ENCODE data around the gene ELAPOR1.

The ELAPOR1 gene

DNA sequence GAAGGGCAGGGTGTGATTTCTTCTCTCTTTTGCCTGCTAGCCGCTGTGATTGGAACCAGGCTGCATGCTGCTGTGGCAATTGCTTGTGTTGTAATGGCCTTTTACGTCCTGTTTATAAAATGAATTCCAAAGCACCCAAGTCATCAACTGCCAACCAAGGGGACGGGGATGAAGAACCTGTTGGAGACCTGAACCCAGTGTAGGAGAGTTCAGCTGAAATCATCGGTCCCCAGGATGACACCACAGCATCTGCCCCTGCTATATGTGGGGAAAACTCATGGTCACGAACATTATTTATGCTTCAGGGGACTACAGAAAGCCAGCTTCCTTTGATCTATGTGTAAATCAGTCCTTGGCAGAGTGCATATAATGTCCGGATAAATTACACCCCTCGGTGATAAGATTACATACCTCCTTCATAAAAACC lies 19.5 kb upstream of the ELAPOR1 start:
- Histone ChIP-seq H3K27ac (ENCODE audit: low read length) (no peak overlapping the region), H3K4me1 (ENCODE audit: low read length) (0 out of 2 replicates have a peak, but pooled peaks cover 6% of the 10 kb centered on the region), H2AFZ (ENCODE audit: low read length) (no peak overlapping the region), H3F3A (ENCODE audit: insufficient read depth, low read length) (peaks cover 10% of the 10 kb centered on the region), H3K9me3 (replicated peaks; ENCODE audit: insufficient read depth, low read length) (no peaks in the 10 kb centered on the region), H3K27me3 (replicated peaks; ENCODE audit: insufficient read depth, low read length) (no peaks in the 10 kb centered on the region), H3K36me3 (replicated peaks; ENCODE audit: insufficient read depth, low read length) (no peaks in the 10 kb centered on the region), H3K9ac (ENCODE audit: low read length) (no peak overlapping the region), H4K20me1 (ENCODE audit: insufficient read depth, low read length) (no peaks in the 10 kb centered on the region), H3K4me3 (ENCODE audit: low read length) (no peak overlapping the region), H3K79me2 (ENCODE audit: low read length) (peaks cover 22% of the 10 kb centered on the region), H3K9me2 (replicated peaks; ENCODE audit: insufficient read depth, low read length) (no peaks in the 10 kb centered on the region), H3K4me2 (ENCODE audit: low read depth, low read length) (no peak overlapping the region)
- TF ChIP-seq EZH2 (optimal IDR thresholded peaks at IDR 0.05; ENCODE audit: low read depth, low read length) (no peak), EZH2phosphoT487 (IDR thresholded peaks at IDR 0.05; ENCODE audit: low read length) (no peak), CTCF (IDR thresholded peaks at IDR 0.05; ENCODE audit: low read length) (no peak)
- DNase-seq: no peak

DNA sequence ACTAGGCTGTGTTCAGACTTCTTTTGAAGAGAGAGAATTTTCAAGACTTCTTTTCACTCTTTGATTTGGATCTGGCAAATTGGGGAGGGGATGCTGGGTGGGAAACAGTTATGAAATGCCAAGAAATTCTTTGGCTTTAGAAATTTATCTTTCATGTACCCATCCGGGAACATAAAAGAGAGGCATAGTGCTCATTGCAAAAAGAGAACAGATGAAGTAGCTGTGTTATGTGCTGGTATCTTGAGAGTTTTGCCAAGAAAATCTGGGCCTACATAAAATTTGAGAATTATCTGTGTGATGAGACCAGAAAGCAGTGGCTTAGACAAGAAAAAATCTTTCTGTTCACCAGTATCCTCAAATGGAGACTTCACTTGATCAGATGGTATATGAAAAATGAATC lies 19.0 kb upstream of the ELAPOR1 start:
- Histone ChIP-seq H3K4me3 (ENCODE audit: low read length) (no peak overlapping the region), H3K4me2 (ENCODE audit: low read depth, low read length) (no peak overlapping the region), H3K27ac (ENCODE audit: low read length) (no peak overlapping the region), H4K20me1 (ENCODE audit: insufficient read depth, low read length) (no peaks in the 10 kb centered on the region), H3K36me3 (replicated peaks; ENCODE audit: insufficient read depth, low read length) (no peaks in the 10 kb centered on the region), H3K4me1 (ENCODE audit: low read length) (0 out of 2 replicates have a peak, but pooled peaks cover 6% of the 10 kb centered on the region), H3K79me2 (ENCODE audit: low read length) (peaks cover 22% of the 10 kb centered on the region), H3K27me3 (replicated peaks; ENCODE audit: insufficient read depth, low read length) (no peaks in the 10 kb centered on the region), H3K9me2 (replicated peaks; ENCODE audit: insufficient read depth, low read length) (no peaks in the 10 kb centered on the region), H3K9ac (ENCODE audit: low read length) (no peak overlapping the region), H3F3A (ENCODE audit: insufficient read depth, low read length) (peaks cover 6% of the 10 kb centered on the region; the same call in 1 of the 2 replicates), H2AFZ (ENCODE audit: low read length) (no peak overlapping the region), H3K9me3 (replicated peaks; ENCODE audit: insufficient read depth, low read length) (no peaks in the 10 kb centered on the region)
- TF ChIP-seq CTCF (IDR thresholded peaks at IDR 0.05; ENCODE audit: low read length) (no peak), EZH2phosphoT487 (IDR thresholded peaks at IDR 0.05; ENCODE audit: low read length) (no peak), EZH2 (optimal IDR thresholded peaks at IDR 0.05; ENCODE audit: low read depth, low read length) (no peak)
- DNase-seq: no peak

DNA sequence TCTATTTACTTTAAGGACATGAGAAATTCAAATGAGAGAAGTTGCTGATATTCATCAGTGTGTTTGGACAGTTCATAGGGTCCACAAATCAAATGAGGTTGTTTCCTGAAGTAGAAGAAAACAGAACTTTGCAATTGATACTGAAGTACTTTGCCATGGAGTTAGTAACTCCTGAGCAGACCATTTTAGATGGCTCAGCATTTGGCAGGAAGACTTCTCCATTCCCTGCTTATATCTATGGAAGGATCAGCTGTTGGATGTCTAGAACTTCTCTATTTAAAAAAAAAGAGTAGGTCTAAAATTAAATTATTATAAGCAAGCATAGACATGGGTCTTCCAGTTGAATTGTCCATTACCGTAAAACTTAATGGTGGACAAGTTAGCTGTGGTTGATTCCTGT lies 18.3 kb upstream of the ELAPOR1 start:
- Histone ChIP-seq H3F3A (ENCODE audit: insufficient read depth, low read length) (no peaks in the 10 kb centered on the region), H4K20me1 (ENCODE audit: insufficient read depth, low read length) (no peaks in the 10 kb centered on the region), H3K79me2 (ENCODE audit: low read length) (peaks cover 28% of the 10 kb centered on the region), H3K9me3 (replicated peaks; ENCODE audit: insufficient read depth, low read length) (no peaks in the 10 kb centered on the region), H3K9ac (ENCODE audit: low read length) (no peak overlapping the region), H3K27me3 (replicated peaks; ENCODE audit: insufficient read depth, low read length) (no peaks in the 10 kb centered on the region), H3K4me2 (ENCODE audit: low read depth, low read length) (no peak overlapping the region), H3K36me3 (replicated peaks; ENCODE audit: insufficient read depth, low read length) (no peaks in the 10 kb centered on the region), H2AFZ (ENCODE audit: low read length) (no peak overlapping the region), H3K27ac (ENCODE audit: low read length) (no peak overlapping the region), H3K4me3 (ENCODE audit: low read length) (no peak overlapping the region), H3K4me1 (ENCODE audit: low read length) (0 out of 2 replicates have a peak, but pooled peaks cover 6% of the 10 kb centered on the region), H3K9me2 (replicated peaks; ENCODE audit: insufficient read depth, low read length) (no peaks in the 10 kb centered on the region)
- DNase-seq: no peak
- TF ChIP-seq EZH2phosphoT487 (IDR thresholded peaks at IDR 0.05; ENCODE audit: low read length): no peak
- TF ChIP-seq CTCF (IDR thresholded peaks at IDR 0.05; ENCODE audit: low read length): no peak
- TF ChIP-seq EZH2 (optimal IDR thresholded peaks at IDR 0.05; ENCODE audit: low read depth, low read length): no peak
